ENCODE measurements around the gene TNN.

DNA sequence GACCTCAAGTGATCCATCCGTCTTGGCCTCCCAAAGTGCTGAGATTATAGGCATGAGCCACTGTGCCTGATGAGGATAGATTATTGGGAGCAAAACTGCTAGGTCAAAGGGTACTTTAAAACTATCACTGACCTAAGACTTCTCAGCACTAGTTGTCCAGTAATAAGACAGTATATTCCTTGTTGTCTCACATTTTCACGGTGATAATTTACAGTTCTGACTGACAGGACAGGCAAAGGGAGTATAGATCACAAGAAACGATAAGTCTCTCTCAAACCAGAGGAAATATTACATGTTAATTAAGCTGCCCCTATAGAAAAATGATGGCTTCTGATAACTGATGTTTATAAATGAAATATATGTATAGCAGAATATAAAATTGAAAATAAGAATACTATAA lies 48.1 kb upstream of the TNN start:
- TF ChIP-seq, protein P1, sequence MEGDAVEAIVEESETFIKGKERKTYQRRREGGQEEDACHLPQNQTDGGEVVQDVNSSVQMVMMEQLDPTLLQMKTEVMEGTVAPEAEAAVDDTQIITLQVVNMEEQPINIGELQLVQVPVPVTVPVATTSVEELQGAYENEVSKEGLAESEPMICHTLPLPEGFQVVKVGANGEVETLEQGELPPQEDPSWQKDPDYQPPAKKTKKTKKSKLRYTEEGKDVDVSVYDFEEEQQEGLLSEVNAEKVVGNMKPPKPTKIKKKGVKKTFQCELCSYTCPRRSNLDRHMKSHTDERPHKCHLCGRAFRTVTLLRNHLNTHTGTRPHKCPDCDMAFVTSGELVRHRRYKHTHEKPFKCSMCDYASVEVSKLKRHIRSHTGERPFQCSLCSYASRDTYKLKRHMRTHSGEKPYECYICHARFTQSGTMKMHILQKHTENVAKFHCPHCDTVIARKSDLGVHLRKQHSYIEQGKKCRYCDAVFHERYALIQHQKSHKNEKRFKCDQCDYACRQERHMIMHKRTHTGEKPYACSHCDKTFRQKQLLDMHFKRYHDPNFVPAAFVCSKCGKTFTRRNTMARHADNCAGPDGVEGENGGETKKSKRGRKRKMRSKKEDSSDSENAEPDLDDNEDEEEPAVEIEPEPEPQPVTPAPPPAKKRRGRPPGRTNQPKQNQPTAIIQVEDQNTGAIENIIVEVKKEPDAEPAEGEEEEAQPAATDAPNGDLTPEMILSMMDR (IDR thresholded peaks at IDR 0.05): no peak
- TF ChIP-seq POLR2A (IDR thresholded peaks at IDR 0.05): no peak
